Left lung (tissue), 14 donors: Measurements from ENCODE around the gene COQ8B. TPM values are rescaled to one million over a fixed set of nuclear protein-coding genes. Genes with fewer than 3 reads are reported as not detected.
"Not testable (repeated sequence)": the region's sequence is repeated elsewhere in the genome, so short reads cannot be mapped to it uniquely, and the experiment has no call there.

ENCODE experiments used
- ATAC-seq: fragments of 200-7000 bp; cut with Tn5 transposase; one replicate; pipeline ENCODE4 v1.9.1; 2020; ENCODE audit warnings: moderate library complexity
- DNase-seq, 4 donors: peaks; one replicate each; pipeline ENCODE4 v3.0.0-alpha.2; 2013 to 2020
- H3K27ac ChIP-seq, 2 donors: fragments of 200-600 bp; sonication (generic) in 1 of 2; one replicate each; pipeline versions ENCODE4 v1.5.0 to v1.8.0; 2020 to 2021
- H3K27me3 ChIP-seq, 2 donors: fragments of 200-600 bp; sonication (generic) in 1 of 2; one replicate each; pipeline versions ENCODE4 v1.5.0 to v1.8.0; 2020 to 2021
- H3K36me3 ChIP-seq, 2 donors: fragments of 200-600 bp; sonication (generic) in 1 of 2; one replicate each; pipeline versions ENCODE4 v1.5.0 to v1.8.0; 2020 to 2021
- H3K4me1 ChIP-seq, 2 donors: fragments of 200-600 bp; one replicate each; pipeline ENCODE4 v1.8.0; 2021
- H3K4me3 ChIP-seq, 2 donors: fragments of 200-600 bp; sonication (generic) in 1 of 2; one replicate each; pipeline versions ENCODE4 v1.5.0 to v1.8.0; 2020 to 2021; ENCODE audit warnings: mild to moderate bottlenecking in 1 of 2
- H3K9me3 ChIP-seq, 2 donors: fragments of 200-600 bp; sonication (generic) in 1 of 2; one replicate each; pipeline versions ENCODE4 v1.5.0 to v1.8.0; 2020 to 2021
- CTCF ChIP-seq, 2 donors: fragments of 200-600 bp; sonication (generic) in 1 of 2; IDR thresholded peaks; one replicate each; pipeline versions ENCODE4 v1.5.0 to v1.8.0; 2021; ENCODE audit warnings: antibody characterized with exemption in 2 of 2
- intact Hi-C, 2 donors: fragments of 100-400 bp; cut with DNase I; formaldehyde crosslinking; loops; one replicate each; pipeline versions ENCODE4 v1.11.2 to v1.14.2; 2022
- long read RNA-seq, 12 donors: library from polyadenylated mRNA in 2 of 12; unstranded in 2 of 12; transcript quantifications; one replicate each; pipeline ENCODE4 v2.0.0 and lab custom pipeline, GENCODE V29; 2019 to 2026
- polyA plus RNA-seq, 6 donors: library from polyadenylated mRNA; unstranded; fragments of 120-200 nt; gene quantifications; one replicate each; pipeline ENCODE4 v1.2.1, GENCODE V29; 2013; ENCODE audit not compliant: insufficient read length in 6 of 6
- total RNA-seq, 2 donors: library from RNA; stranded (reverse); fragmentation: NEBNext Ultra II Directional; extraction: Animal tissue kit (Norgen Biotek cat#: 25700); gene quantifications; one replicate each; pipeline ENCODE4 v1.2.1, GENCODE V29; 2021
- donor health status: DM: no; HTN: yes; CAD: no.
- donor health status: DM: no; HTN: no; CAD: no.

Gene COQ8B
- total RNA-seq (10 to 100 TPM; 39.2 to 48.1 TPM), polyA plus RNA-seq (10 to 100 TPM; 29.8 to 35.2 (median 33.0) TPM)
- long read RNA-seq, donor 1, partial matches to known transcripts, result 6 of 13 reads
- long read RNA-seq, donor 1, other reads (novel, unspliced or antisense), result 0 of 13 reads
- long read RNA-seq, donor 2, partial matches to known transcripts, result 10 of 12 reads
- long read RNA-seq, donor 2, other reads (novel, unspliced or antisense), result 0 of 12 reads
- long read RNA-seq, donor 3, partial matches to known transcripts, result 20 of 23 reads
- long read RNA-seq, donor 3, other reads (novel, unspliced or antisense), result 0 of 23 reads
- long read RNA-seq, donor 4, partial matches to known transcripts, result 5 of 8 reads
- long read RNA-seq, donor 4, other reads (novel, unspliced or antisense), result 2 of 8 reads
- long read RNA-seq, donor 5, partial matches to known transcripts, result 0 of 4 reads
- long read RNA-seq, donor 5, other reads (novel, unspliced or antisense), result 0 of 4 reads
- long read RNA-seq, donor 6, partial matches to known transcripts, result 0 of 10 reads
- long read RNA-seq, donor 6, other reads (novel, unspliced or antisense), result 8 of 10 reads
- long read RNA-seq, donor 7, partial matches to known transcripts, result 0 of 3 reads
- long read RNA-seq, donor 7, other reads (novel, unspliced or antisense), result 0 of 3 reads
- long read RNA-seq, donor 8, partial matches to known transcripts, result 55 of 136 reads
- long read RNA-seq, donor 8, other reads (novel, unspliced or antisense), result 78 of 136 reads
- long read RNA-seq, donor 9, result 0 reads
- long read RNA-seq, donor 10, partial matches to known transcripts, result 1 of 3 reads
- long read RNA-seq, donor 10, other reads (novel, unspliced or antisense), result 2 of 3 reads
- long read RNA-seq, donor 11, result 0 reads
- long read RNA-seq, donor 12, partial matches to known transcripts, result 0 of 1 reads
- long read RNA-seq, donor 12, other reads (novel, unspliced or antisense), result 0 of 1 reads

DNA sequence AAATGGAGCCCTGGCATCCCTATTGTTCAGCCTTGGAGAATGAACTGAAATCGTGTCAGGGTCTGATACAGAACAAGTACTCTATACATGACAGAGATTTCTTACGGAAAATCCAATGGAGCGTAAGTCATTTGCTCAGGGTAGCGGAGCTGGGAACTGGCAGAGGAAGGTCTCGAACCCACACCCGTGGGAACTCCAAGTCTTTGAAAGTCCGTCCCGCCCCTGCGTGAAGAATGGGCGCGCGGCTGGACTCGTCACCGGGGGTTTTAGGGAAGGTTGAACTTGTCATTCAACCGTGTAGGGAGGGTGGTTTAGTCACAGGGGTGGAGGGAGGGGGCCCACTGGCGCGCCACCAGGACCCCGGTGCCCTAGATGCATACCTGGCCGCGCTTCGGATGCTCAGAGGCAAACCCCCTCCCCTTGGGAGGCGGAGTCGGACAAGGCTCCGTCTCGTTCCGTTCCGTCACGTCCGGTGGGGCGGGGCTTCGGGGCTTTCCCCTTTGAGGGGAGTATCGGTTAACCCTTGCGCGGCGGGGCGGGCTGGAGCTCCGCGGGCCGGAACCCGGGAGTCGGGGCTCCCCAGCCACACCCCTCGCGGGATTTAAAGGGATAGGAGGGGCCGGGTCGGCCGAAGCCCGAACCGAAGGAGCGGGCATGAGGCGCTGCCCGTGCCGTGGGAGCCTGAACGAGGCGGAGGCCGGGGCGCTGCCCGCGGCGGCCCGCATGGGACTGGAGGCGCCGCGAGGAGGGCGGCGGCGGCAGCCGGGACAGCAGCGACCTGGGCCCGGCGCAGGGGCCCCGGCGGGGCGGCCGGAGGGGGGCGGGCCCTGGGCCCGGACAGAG is at the start of gene COQ8B, which contains the start of gene ITPKC:
Gene COQ8B (minus strand): TSS at position 405 of the 843 bp plus-strand sequence. CDS start 2,254 bp downstream, outside the sequence.
Gene ITPKC (plus strand): TSS at position 631 of the 843 bp plus-strand sequence. CDS start 24 bp downstream, at position 655.
- DNase-seq (peak; percentile 98 to 100 (median 100)), ATAC-seq (peak; percentile 72)
- intact Hi-C loops, result no loop called here
- Histone ChIP-seq H3K36me3 (peaks cover 0 to 13% of the 10 kb centered on the region in 2 donors), H3K4me1 (peaks cover 35 to 72% of the 10 kb centered on the region in 2 donors), H3K27me3 (no peaks in the 10 kb centered on the region), H3K4me3 (peak within 1 kb of the TSS; percentile 61 to 91), H3K27ac (peak within 1 kb of the TSS; percentile 92 to 94), H3K9me3 (no peaks in the 10 kb centered on the region)
- TF ChIP-seq CTCF (IDR thresholded peaks at IDR 0.05), result peak in 1 of 2 donors; percentile 20

- DNase-seq, H3K9me3 ChIP-seq, H3K4me1 ChIP-seq, H3K4me3 ChIP-seq, ATAC-seq, intact Hi-C loops, H3K27ac ChIP-seq, H3K27me3 ChIP-seq: not testable (repeated sequence)
- H3K36me3 ChIP-seq, result peaks cover 0 to 70% of the 10 kb centered on the region in 2 donors
These were observed 49.7 kb upstream of the COQ8B start for GRCh38 chr19:40766385-40766784.

- no peak for TF ChIP-seq CTCF (IDR thresholded peaks at IDR 0.05)
- H3K27me3 ChIP-seq, result no peaks in the 10 kb centered on the region
- H3K27ac ChIP-seq, result no peak overlapping the region
- intact Hi-C loops, result no loop called here
- DNase-seq (peak in 1 of 4 donors; percentile 43), ATAC-seq (no peak)
- H3K4me3 ChIP-seq, result no peak overlapping the region
- peaks cover 4 to 94% of the 10 kb centered on the region in 2 donors for H3K36me3 ChIP-seq
- H3K9me3 ChIP-seq, result no peaks in the 10 kb centered on the region
- H3K4me1 ChIP-seq, result peaks cover 0 to 3% of the 10 kb centered on the region in 2 donors
These were observed 47.3 kb upstream of the COQ8B start for GRCh38 chr19:40763963-40764362.

- DNase-seq, result peak in 1 of 4 donors; percentile 37
- TF ChIP-seq CTCF (IDR thresholded peaks at IDR 0.05), result no peak
- no peaks in the 10 kb centered on the region for H3K9me3 ChIP-seq
- no peak for ATAC-seq
- H3K27ac ChIP-seq, result no peak overlapping the region
- peaks cover 4 to 98% of the 10 kb centered on the region in 2 donors for H3K36me3 ChIP-seq
- H3K27me3 ChIP-seq, result no peaks in the 10 kb centered on the region
- no peak overlapping the region for H3K4me3 ChIP-seq
- peaks cover 0 to 3% of the 10 kb centered on the region in 2 donors for H3K4me1 ChIP-seq
- intact Hi-C loops, result no loop called here
These were observed 46.8 kb upstream of the COQ8B start for GRCh38 chr19:40763526-40763925.
